IgD-negative memory B cell (primary cell): ENCODE data around the gene ZDHHC11B. TPM values are rescaled to one million over a fixed set of nuclear protein-coding genes. Genes with fewer than 3 reads are reported as not detected.
"Not testable (repeated sequence)": the region's sequence is repeated elsewhere in the genome, so short reads cannot be mapped to it uniquely, and the experiment has no call there.

Experiments used
- H3K27ac Mint-ChIP-seq, 3 donors: one replicate each; pipeline ENCODE4 v1.8.0; 2020 to 2022; ENCODE audit warnings: mild to moderate bottlenecking in 3 of 3, mixed read lengths in 3 of 3, moderate library complexity in 1 of 3
- H3K27me3 Mint-ChIP-seq: one replicate; pipeline ENCODE4 v1.8.0; 2021; ENCODE audit warnings: mixed read lengths
- H3K36me3 Mint-ChIP-seq: one replicate; pipeline ENCODE4 v1.8.0; 2020; ENCODE audit warnings: mild to moderate bottlenecking, mixed read lengths
- H3K4me1 Mint-ChIP-seq, 3 donors: one replicate each; pipeline ENCODE4 v1.8.0; 2020 to 2022; ENCODE audit warnings: mixed read lengths in 3 of 3, mild to moderate bottlenecking in 1 of 3
- H3K4me3 Mint-ChIP-seq, 4 donors: one replicate each; pipeline ENCODE4 v1.8.0; 2020 to 2022; ENCODE audit warnings: mild to moderate bottlenecking in 4 of 4, mixed read lengths in 4 of 4, moderate library complexity in 3 of 4
- H3K9me3 Mint-ChIP-seq, 3 donors: one replicate each; pipeline ENCODE4 v1.8.0; 2020 to 2021; ENCODE audit warnings: mixed read lengths in 3 of 3, mild to moderate bottlenecking in 1 of 3
- polyA plus RNA-seq: library from polyadenylated mRNA; unstranded; fragments of 300-500 nt; fragmentation: Illumina TruSeq; gene quantifications from one replicate; pipeline ENCODE4 v1.2.3, GENCODE V29; 2021

Gene ZDHHC11B
- polyA plus RNA-seq, 1 donor from 2014 or later = not detected

DNA sequence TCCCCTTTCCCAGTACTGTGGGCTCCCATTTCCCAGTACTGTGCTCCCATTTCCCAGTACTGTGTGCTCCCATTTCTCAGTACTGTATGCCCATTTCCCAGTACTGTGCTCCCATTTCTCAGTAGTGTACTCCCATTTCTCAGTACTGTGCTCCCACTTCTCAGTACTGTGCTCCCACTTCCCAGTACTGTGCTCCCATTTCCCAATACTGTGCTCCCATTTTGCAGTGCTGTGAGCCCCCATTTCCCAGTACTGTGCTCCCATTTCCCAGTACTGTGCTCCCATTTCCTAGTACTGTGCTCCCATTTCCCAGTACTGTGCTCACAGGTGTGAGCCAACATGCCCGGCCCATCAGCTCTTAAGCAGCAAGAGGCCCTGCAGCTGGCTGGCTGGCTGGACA, 11.3 kb upstream of the ZDHHC11B start:
- not testable (repeated sequence) for H3K27ac Mint-ChIP-seq, H3K4me3 Mint-ChIP-seq, H3K4me1 Mint-ChIP-seq, H3K9me3 Mint-ChIP-seq, H3K27me3 Mint-ChIP-seq, H3K36me3 Mint-ChIP-seq

DNA sequence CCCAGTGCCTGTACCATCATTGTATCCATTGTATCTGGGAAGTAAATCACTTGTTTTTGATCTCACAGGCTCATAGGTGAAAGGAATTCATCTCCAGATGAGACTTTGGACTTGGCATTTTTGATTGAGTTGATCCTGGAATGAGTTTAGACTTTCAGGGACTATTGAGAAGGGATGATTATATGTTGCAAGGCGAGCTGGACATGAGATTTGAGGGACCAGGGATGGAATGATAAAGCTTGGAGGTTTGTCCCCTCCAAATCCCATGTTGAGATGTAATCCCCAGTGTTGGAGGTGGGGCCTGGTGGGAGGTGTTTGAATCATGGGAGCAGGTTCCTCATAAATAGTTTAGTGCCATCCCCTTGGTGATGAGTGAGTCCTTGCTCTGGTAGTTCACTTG, 10.4 kb upstream of the ZDHHC11B start:
- H3K27me3 Mint-ChIP-seq, H3K4me3 Mint-ChIP-seq, H3K27ac Mint-ChIP-seq, H3K9me3 Mint-ChIP-seq, H3K36me3 Mint-ChIP-seq, H3K4me1 Mint-ChIP-seq: not testable (repeated sequence)

- not testable (repeated sequence) for H3K4me1 Mint-ChIP-seq, H3K4me3 Mint-ChIP-seq, H3K27me3 Mint-ChIP-seq, H3K27ac Mint-ChIP-seq, H3K9me3 Mint-ChIP-seq, H3K36me3 Mint-ChIP-seq
These were observed 4.2 kb upstream of the ZDHHC11B start for GRCh38 chr5:788703-789102.

GRCh38 chr5:787857-788233, 3.3 kb upstream of the ZDHHC11B start:
- H3K27me3 Mint-ChIP-seq, H3K9me3 Mint-ChIP-seq, H3K4me1 Mint-ChIP-seq, H3K36me3 Mint-ChIP-seq, H3K4me3 Mint-ChIP-seq: not testable (repeated sequence)
- peak overlapping the region in 1 of 3 donors; percentile 72 for H3K27ac Mint-ChIP-seq

GRCh38 chr5:787224-787856, 2.8 kb upstream of the ZDHHC11B start:
- H3K36me3 Mint-ChIP-seq, H3K27me3 Mint-ChIP-seq, H3K27ac Mint-ChIP-seq, H3K4me3 Mint-ChIP-seq, H3K4me1 Mint-ChIP-seq, H3K9me3 Mint-ChIP-seq: not testable (repeated sequence)

GRCh38 chr5:785181-785705, 714 bp upstream of the ZDHHC11B start:
- H3K27me3 Mint-ChIP-seq, H3K4me1 Mint-ChIP-seq, H3K27ac Mint-ChIP-seq, H3K9me3 Mint-ChIP-seq, H3K36me3 Mint-ChIP-seq: not testable (repeated sequence)
- H3K4me3 Mint-ChIP-seq = peak overlapping the region in 3 of 4 donors; percentile 35 to 86 (median 67)

DNA sequence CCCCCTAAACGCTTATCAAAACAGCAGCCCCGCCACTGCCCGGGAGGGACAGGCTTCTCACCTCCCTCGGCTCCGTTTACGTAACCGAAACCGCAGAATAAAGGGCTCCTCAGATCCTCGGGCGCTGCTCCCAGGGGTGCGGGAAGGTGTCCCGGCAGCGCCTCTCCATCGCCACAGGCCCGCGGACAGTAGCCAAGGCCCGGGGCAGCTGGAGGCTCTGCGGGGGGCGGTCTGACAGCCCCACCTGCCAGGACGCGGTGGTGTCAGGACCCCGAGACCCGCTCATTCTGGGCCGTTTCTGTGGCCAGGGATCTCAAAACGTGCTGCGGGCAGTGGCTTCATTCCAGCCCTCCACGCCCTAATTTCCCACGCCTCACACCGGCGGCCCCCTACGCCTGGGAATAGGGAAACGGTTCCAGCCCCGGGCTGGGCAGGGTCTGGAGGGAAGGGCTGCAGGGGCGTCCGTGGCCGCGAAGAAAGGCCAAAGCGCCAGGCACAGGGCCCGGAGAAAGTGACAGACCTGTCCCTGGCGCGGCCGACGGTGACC, 575 bp downstream of the ZDHHC11B start:
- not testable (repeated sequence) for H3K9me3 Mint-ChIP-seq, H3K36me3 Mint-ChIP-seq, H3K27ac Mint-ChIP-seq, H3K4me1 Mint-ChIP-seq, H3K27me3 Mint-ChIP-seq
- H3K4me3 Mint-ChIP-seq = peak overlapping the region in 3 of 4 donors; percentile 57 to 89 (median 78)

DNA sequence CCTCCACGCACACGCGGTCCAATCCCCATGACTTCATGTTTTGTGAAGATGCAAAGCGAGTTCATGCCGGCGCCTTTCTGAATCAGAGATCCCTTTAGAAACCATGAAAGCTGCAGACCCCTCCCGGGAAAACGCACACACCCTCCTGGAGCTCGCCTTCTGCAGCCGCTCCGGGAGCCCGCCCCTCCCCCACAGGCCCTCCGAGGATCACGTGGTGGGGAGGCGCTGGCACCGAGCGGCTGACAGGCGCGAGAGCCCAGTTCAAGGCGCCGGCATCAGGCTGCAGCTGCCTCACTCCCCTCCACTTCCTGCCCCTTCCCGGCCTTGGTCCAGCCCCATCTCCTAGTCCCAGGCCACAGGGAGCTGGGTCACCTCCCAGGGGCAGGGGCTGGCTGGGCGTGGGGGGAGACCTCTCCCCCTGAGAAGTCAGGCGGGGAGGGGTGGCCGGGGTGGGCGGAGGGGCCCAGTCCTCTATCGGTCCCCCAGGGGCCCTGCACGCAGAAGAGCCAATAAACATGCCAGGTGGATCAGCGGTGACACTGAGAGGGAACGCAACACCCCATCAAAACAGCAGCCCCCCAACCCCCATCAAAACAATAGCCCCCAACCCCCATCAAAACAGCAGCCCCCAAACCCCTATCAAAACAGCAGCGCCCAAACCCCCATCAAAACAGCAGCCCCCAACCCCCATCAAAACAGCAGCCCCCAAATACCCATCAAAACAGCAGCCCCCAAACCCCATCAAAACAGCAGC, 1.3 kb downstream of the ZDHHC11B start:
- H3K27ac Mint-ChIP-seq, H3K4me1 Mint-ChIP-seq, H3K27me3 Mint-ChIP-seq, H3K4me3 Mint-ChIP-seq, H3K9me3 Mint-ChIP-seq, H3K36me3 Mint-ChIP-seq: not testable (repeated sequence)

GRCh38 chr5:782356-782755, 2.2 kb downstream of the ZDHHC11B start:
- H3K4me1 Mint-ChIP-seq, H3K4me3 Mint-ChIP-seq, H3K27me3 Mint-ChIP-seq, H3K36me3 Mint-ChIP-seq, H3K27ac Mint-ChIP-seq, H3K9me3 Mint-ChIP-seq: not testable (repeated sequence)

DNA sequence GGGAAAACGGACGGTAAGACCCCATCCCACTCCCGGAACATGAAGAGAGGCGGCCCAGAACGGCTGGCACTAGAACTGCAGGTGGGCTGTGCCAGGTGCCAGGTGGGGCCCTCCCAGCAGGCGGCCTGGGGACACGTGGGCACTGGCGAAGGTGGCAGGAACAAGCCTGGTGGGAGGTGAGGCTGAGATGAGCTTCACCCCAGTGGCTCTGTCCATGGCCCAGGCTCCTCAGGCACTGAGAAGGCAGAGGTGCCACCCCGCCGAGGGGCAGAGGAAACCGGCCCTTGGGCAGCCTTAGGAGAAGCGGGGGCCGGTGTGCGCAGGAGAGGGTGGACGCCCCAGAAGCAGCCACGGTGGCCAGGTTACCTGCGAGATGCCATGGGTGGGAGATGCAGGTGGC, 4.0 kb downstream of the ZDHHC11B start:
- H3K4me3 Mint-ChIP-seq, H3K36me3 Mint-ChIP-seq, H3K27me3 Mint-ChIP-seq, H3K9me3 Mint-ChIP-seq, H3K4me1 Mint-ChIP-seq, H3K27ac Mint-ChIP-seq: not testable (repeated sequence)

- H3K9me3 Mint-ChIP-seq, H3K4me1 Mint-ChIP-seq, H3K27ac Mint-ChIP-seq, H3K27me3 Mint-ChIP-seq, H3K4me3 Mint-ChIP-seq, H3K36me3 Mint-ChIP-seq: not testable (repeated sequence)
These were observed 5.6 kb downstream of the ZDHHC11B start for GRCh38 chr5:778967-779366.

GRCh38 chr5:778421-778820, 6.1 kb downstream of the ZDHHC11B start:
- not testable (repeated sequence) for H3K27me3 Mint-ChIP-seq, H3K9me3 Mint-ChIP-seq, H3K36me3 Mint-ChIP-seq, H3K4me1 Mint-ChIP-seq, H3K27ac Mint-ChIP-seq
- peak overlapping the region in 1 of 4 donors; percentile 54 for H3K4me3 Mint-ChIP-seq

DNA sequence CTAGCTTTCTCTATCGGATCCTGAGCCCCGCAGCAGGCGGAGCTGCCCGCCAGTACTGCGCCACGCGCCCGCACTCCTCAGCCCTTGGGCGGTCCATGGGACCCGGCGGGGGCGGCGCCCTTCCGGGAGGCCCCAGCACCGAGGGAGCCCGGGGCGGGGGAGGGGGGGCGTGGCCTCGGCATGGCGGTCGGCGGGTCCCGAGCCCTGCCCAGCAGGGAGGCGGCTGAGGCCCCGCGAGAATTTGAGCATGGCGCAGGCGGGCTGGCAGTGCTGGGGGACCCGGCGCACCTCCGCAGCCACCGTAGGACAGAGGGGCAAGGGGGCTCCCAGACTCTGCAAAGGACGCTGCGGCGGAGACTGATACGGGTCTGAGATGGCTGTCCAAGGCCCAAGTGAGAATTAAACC, 6.8 kb downstream of the ZDHHC11B start:
- Mint-ChIP-seq H3K9me3 (peaks cover 0 to 3% (median 0%) of the 10 kb centered on the region in 3 donors), H3K27ac (no peak overlapping the region), H3K36me3 (no peaks in the 10 kb centered on the region), H3K4me1 (no peaks in the 10 kb centered on the region), H3K27me3 (no peaks in the 10 kb centered on the region), H3K4me3 (no peak overlapping the region)

- Mint-ChIP-seq H3K27ac (no peak overlapping the region), H3K4me3 (no peak overlapping the region), H3K27me3 (no peaks in the 10 kb centered on the region), H3K4me1 (no peaks in the 10 kb centered on the region), H3K9me3 (peaks cover 0 to 3% (median 0%) of the 10 kb centered on the region in 3 donors), H3K36me3 (no peaks in the 10 kb centered on the region)
These were observed 7.4 kb downstream of the ZDHHC11B start for GRCh38 chr5:776862-777711.
